Smooth muscle cell (in vitro differentiated cells): ENCODE measurements around the gene HYAL2. TPM values are rescaled to one million over a fixed set of nuclear protein-coding genes. Genes with fewer than 3 reads are reported as not detected.

ENCODE experiments used
- DNase-seq: peaks from one replicate; lab custom pipeline; 2025; ENCODE audit not compliant: unreplicated experiment; lab: John Stamatoyannopoulos, UW
- H2AFZ ChIP-seq: fragments of 200-600 bp; sonication (generic); 2 replicates; pipeline ENCODE4 v1.6.0; 2016; ENCODE audit warnings: antibody characterized with exemption, low read depth, mild to moderate bottlenecking
- H3F3A ChIP-seq: fragments of 200-600 bp; sonication (generic); 2 replicates; pipeline ENCODE4 v1.6.0; 2017; ENCODE audit warnings: antibody characterized with exemption, low read depth
- H3K27ac ChIP-seq: fragments of 200-600 bp; sonication (generic); 2 replicates; pipeline ENCODE4 v1.5.1; 2016; ENCODE audit warnings: low read depth, mild to moderate bottlenecking
- H3K27me3 ChIP-seq: fragments of 200-600 bp; sonication (generic); 2 replicates; pipeline ENCODE4 v1.6.1; 2016; ENCODE audit warnings: low read depth, mild to moderate bottlenecking
- H3K36me3 ChIP-seq: fragments of 200-600 bp; sonication (generic); 2 replicates; pipeline ENCODE4 v1.5.1; 2016; ENCODE audit warnings: low read depth
- H3K4me1 ChIP-seq: fragments of 200-600 bp; sonication (generic); 2 replicates; pipeline ENCODE4 v1.5.1; 2016; ENCODE audit warnings: low read depth
- H3K4me2 ChIP-seq: fragments of 200-600 bp; sonication (generic); 2 replicates; pipeline ENCODE4 v1.6.0; 2016; ENCODE audit warnings: mild to moderate bottlenecking
- H3K4me3 ChIP-seq: fragments of 200-600 bp; sonication (generic); 2 replicates; pipeline ENCODE4 v1.5.1; 2016; ENCODE audit warnings: mild to moderate bottlenecking
- H3K79me2 ChIP-seq: fragments of 200-600 bp; sonication (generic); 2 replicates; pipeline ENCODE4 v1.6.0; 2016; ENCODE audit warnings: low read depth, mild to moderate bottlenecking
- H3K9ac ChIP-seq: fragments of 200-600 bp; sonication (generic); 2 replicates; pipeline ENCODE4 v1.6.0; 2016; ENCODE audit warnings: low read depth
- H3K9me3 ChIP-seq: fragments of 200-600 bp; sonication (generic); replicated peaks from 2 replicates; pipeline ENCODE4 v1.5.1; 2016; ENCODE audit warnings: low read depth
- H4K20me1 ChIP-seq: fragments of 200-600 bp; sonication (generic); 2 replicates; pipeline ENCODE4 v1.6.0; 2016; ENCODE audit warnings: low read depth
- whole genome bisulfite sequencing: methylation state at CpG from one replicate; pipeline ENCODE4 v1.1.7; 2016; ENCODE audit warnings: low lambda C conversion rate; 5-methylcytosine and 5-hydroxymethylcytosine counted together
- polyA plus RNA-seq: library from polyadenylated mRNA; unstranded; fragments of >200 nt; fragmentation: Nextera tagmentation; extraction: Ambion mirVana; gene quantifications from 2 replicates; pipeline ENCODE4 v1.2.1, GENCODE V29; 2016
- total RNA-seq: library from RNA; depleted of rRNA; stranded (reverse); fragments of >200 nt; gene quantifications from 2 replicates; pipeline ENCODE4 v1.2.3, GENCODE V29; 2014
- TF ChIP-seq, protein P1 (sequence below): fragments of 200-600 bp; sonication (generic); IDR thresholded peaks from 2 replicates; pipeline ENCODE4 v1.5.1; 2017; ENCODE audit warnings: borderline replicate concordance, mild to moderate bottlenecking, antibody characterized with exemption; ENCODE audit not compliant: insufficient read depth, poor library complexity, severe bottlenecking

Gene HYAL2
- total and polyA plus RNA-seq, 2 experiments from 2014 or later, result 83.3 to 88.0 TPM

DNA sequence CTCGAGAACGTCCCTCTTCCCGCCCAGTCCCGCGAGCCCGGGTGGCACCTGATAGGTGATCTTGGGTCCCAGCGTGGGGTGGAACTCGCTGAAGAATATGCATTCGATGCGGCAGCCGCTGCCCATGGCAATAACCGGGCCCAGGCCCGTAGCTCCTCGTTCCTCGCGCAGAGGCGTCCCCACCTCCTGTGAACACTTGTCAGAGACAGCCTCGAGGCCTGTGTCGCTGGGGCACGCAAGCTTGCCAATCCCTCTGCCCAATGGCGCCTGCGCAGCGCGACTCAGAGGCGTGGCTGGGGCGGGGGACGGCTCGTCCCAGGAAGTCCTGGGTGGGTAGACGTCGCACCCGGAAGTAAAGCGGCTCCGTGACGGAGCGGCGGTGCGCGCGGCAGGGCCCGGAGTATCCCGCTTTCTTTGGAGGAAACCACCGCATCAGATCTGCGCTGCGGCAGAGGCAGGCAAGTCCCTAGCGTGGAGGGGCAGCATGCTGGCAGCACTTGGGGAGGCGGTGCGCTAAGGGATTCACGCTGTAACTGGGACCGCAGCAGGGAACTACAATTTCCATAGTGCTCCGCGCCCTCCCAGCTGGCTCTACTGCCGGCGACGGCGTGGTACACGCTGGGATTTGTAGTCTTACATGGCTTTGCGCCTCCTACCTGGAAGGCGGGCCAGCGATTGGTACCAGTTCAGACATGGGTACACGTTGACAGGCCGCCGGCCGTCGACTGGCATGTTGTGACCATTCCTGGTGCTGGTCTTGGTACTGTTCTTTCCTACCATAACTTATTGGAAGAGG, 28.2 kb upstream of the HYAL2 start, which contains the start of the genes CYB561D2 and NPRL2:
Gene CYB561D2 (plus strand): TSS at position 336 of the 796 bp plus-strand sequence. CDS start 572 bp downstream, outside the sequence.
Gene NPRL2 (minus strand): TSS at position 249 of the 796 bp plus-strand sequence. CDS start 123 bp downstream, at position 126.
- peaks cover 15% of the 10 kb centered on the region for H3K4me1 ChIP-seq
- H4K20me1 ChIP-seq, result peaks cover 10% of the 10 kb centered on the region
- peak within 1 kb of the TSS; percentile 64 for H3K27ac ChIP-seq
- peak within 1 kb of the TSS; percentile 71 for H2AFZ ChIP-seq
- peak within 1 kb of the TSS; percentile 81 for H3K4me3 ChIP-seq
- H3K9me3 ChIP-seq, result no peaks in the 10 kb centered on the region
- no peaks in the 10 kb centered on the region for H3K36me3 ChIP-seq
- peak within 1 kb of the TSS; percentile 70 for H3K9ac ChIP-seq
- TF ChIP-seq, protein P1, sequence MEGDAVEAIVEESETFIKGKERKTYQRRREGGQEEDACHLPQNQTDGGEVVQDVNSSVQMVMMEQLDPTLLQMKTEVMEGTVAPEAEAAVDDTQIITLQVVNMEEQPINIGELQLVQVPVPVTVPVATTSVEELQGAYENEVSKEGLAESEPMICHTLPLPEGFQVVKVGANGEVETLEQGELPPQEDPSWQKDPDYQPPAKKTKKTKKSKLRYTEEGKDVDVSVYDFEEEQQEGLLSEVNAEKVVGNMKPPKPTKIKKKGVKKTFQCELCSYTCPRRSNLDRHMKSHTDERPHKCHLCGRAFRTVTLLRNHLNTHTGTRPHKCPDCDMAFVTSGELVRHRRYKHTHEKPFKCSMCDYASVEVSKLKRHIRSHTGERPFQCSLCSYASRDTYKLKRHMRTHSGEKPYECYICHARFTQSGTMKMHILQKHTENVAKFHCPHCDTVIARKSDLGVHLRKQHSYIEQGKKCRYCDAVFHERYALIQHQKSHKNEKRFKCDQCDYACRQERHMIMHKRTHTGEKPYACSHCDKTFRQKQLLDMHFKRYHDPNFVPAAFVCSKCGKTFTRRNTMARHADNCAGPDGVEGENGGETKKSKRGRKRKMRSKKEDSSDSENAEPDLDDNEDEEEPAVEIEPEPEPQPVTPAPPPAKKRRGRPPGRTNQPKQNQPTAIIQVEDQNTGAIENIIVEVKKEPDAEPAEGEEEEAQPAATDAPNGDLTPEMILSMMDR, result no peak
- H3K79me2 ChIP-seq, result peaks cover 26% of the 10 kb centered on the region
- H3K4me2 ChIP-seq, result peak within 1 kb of the TSS; percentile 94
- peak; percentile 89 for DNase-seq
- H3F3A ChIP-seq, result peaks cover 8% of the 10 kb centered on the region
- 2% methylated on average over 58 of the region's 64 CpGs for WGBS
- no peaks in the 10 kb centered on the region for H3K27me3 ChIP-seq

DNA sequence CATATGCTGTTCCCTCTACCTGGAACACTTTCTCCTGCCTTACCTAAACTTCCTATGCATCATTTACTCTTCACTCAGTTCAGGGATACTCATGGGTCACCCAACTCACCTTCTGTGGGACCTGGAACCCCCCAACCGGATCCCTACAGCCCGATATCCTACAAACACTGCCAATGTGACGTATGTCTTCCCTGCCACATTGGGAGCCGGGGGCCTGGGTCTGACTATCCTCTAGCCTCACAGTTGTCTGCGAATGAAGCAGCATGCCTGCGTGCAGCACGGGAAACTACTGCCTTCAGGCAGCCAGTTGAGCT, 27.6 kb upstream of the HYAL2 start:
- Histone ChIP-seq H3K9me3 (no peaks in the 10 kb centered on the region), H3K36me3 (no peaks in the 10 kb centered on the region), H3K27me3 (no peaks in the 10 kb centered on the region), H4K20me1 (peaks cover 4% of the 10 kb centered on the region), H3K9ac (peak overlapping the region; percentile 70), H2AFZ (peak overlapping the region; percentile 71), H3K27ac (peak overlapping the region; percentile 64), H3K4me2 (peak overlapping the region; percentile 94), H3K4me3 (peak overlapping the region; percentile 81), H3K4me1 (peaks cover 17% of the 10 kb centered on the region), H3K79me2 (peaks cover 22% of the 10 kb centered on the region), H3F3A (peaks cover 9% of the 10 kb centered on the region)
- DNase-seq, result no peak
- 48% methylated on average over 7 of the region's 7 CpGs for WGBS
- TF ChIP-seq, protein P1, result no peak

DNA sequence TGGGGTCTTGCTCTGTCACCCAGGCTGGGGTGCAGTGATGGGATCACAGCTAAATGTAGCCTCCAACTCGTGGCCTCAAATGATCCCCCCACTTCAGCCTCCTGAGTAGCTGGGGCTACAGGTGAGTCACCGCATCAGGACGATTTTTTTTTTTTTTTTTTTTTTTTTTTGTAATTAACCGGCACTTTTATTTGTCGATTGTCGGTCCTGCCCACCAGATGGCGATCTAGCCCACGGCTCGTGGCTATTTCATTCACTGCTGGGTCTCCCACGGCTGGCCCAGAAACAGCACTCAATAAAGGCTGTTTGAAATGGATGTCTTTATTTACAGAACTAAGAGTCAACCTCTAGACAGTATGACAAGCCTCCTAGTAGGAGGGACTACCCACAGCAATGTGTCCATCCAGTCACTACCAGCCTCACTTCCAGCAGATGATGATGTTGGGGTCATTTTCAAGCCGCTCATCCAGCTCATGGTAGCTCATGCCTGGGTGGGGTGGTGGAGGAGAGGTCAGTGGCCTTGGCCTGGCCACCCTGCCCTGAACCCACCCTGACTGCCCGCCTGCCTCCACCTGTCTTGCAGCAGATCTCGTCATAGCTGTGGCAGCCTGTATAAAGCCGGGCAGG, 24.8 kb upstream of the HYAL2 start:
- Histone ChIP-seq H3K9me3 (no peaks in the 10 kb centered on the region), H3K9ac (no peak overlapping the region), H3K27me3 (no peaks in the 10 kb centered on the region), H3K4me1 (peaks cover 18% of the 10 kb centered on the region), H3K79me2 (peaks cover 22% of the 10 kb centered on the region), H3F3A (peaks cover 9% of the 10 kb centered on the region), H4K20me1 (no peaks in the 10 kb centered on the region), H3K4me3 (no peak overlapping the region), H3K4me2 (no peak overlapping the region), H2AFZ (no peak overlapping the region), H3K27ac (no peak overlapping the region), H3K36me3 (no peaks in the 10 kb centered on the region)
- peak; percentile 20 for DNase-seq
- WGBS, result 24% methylated on average over 13 of the region's 14 CpGs
- TF ChIP-seq, protein P1, result peak; percentile 56
